HepG2 (cell line): ENCODE data around the gene PLEKHG2. TPM values are rescaled to one million over a fixed set of nuclear protein-coding genes. Genes with fewer than 3 reads are reported as not detected.
A peak's percentile ranks its signal among the peaks of the same experiment; 100 is the strongest.

ENCODE experiments used
- CHD2 ChIP-seq: IDR thresholded peaks from 2 replicates; pipeline ENCODE4 v1.6.1; 2011; ENCODE audit warnings: low read depth, low read length, improper control_type of control experiment
- DMAP1 ChIP-seq: IDR thresholded peaks from 2 replicates; pipeline ENCODE4 v1.6.1; 2016
- GTF2F1 ChIP-seq: fragments of 150-350 bp; IDR thresholded peaks from 2 replicates; pipeline ENCODE4 v1.6.1; 2014; ENCODE audit warnings: low read length
- NCOA2 ChIP-seq: sonication (generic); formaldehyde crosslinking; IDR thresholded peaks from 2 replicates; pipeline ENCODE4 v1.8.0; 2022; ENCODE audit warnings: inconsistent platforms
- NR2F2 ChIP-seq: IDR thresholded peaks from 2 replicates; pipeline ENCODE4 v1.6.1; 2012; ENCODE audit warnings: low read depth, inconsistent platforms, borderline replicate concordance
- RAD21 ChIP-seq: fragments of 450-650 bp; formaldehyde crosslinking; IDR thresholded peaks from 2 replicates; pipeline ENCODE4 v1.5.0; 2020; ENCODE audit warnings: mild to moderate bottlenecking
- RCOR2 ChIP-seq: IDR thresholded peaks from 2 replicates; pipeline ENCODE4 v1.6.1; 2016; ENCODE audit warnings: missing biosample characterization, missing genetic modification reagents
- SRY ChIP-seq: sonication (generic); formaldehyde crosslinking; IDR thresholded peaks from 2 replicates; pipeline ENCODE4 v1.8.0; 2022; ENCODE audit warnings: mild to moderate bottlenecking, missing genetic modification reagents
- STAT5B ChIP-seq: sonication (generic); formaldehyde crosslinking; IDR thresholded peaks from 2 replicates; pipeline ENCODE4 v1.4.0; 2020; ENCODE audit warnings: missing genetic modification reagents
- TCF12 ChIP-seq, 2 experiments: fragments of 450-650 bp in 1 of 2; sonication (generic) in 1 of 2; formaldehyde crosslinking in 1 of 2; IDR thresholded peaks; 2 replicates each; pipeline versions ENCODE4 v1.6.1 to v1.8.0; 2017 to 2022; ENCODE audit warnings: antibody characterized with exemption in 1 of 2, mild to moderate bottlenecking in 1 of 2, missing genetic modification reagents in 1 of 2, moderate library complexity in 1 of 2
- TGIF2 ChIP-seq: IDR thresholded peaks from 2 replicates; pipeline ENCODE4 v1.6.1; 2016; ENCODE audit warnings: control low read depth, missing compliant biosample characterization
- ZBTB1 ChIP-seq: sonication (generic); formaldehyde crosslinking; IDR thresholded peaks from 2 replicates; pipeline ENCODE4 v1.4.0; 2020; ENCODE audit warnings: missing genetic modification reagents, borderline replicate concordance
- ZNF333 ChIP-seq: sonication (generic); formaldehyde crosslinking; IDR thresholded peaks from 2 replicates; pipeline ENCODE4 v1.4.0; 2020; ENCODE audit warnings: mild to moderate bottlenecking, missing genetic modification reagents, borderline replicate concordance
- polyA plus RNA-seq, 8 experiments: library from polyadenylated mRNA; depleted of rRNA in 3 of 8; stranded (reverse) in 7 of 8; unstranded in 1 of 8; fragments of >200 nt; fragmentation: Illumina TruSeq in 4 of 8; extraction: Trizol in 4 of 8; gene quantifications; 2 replicates each; pipeline versions ENCODE4 v1.2.1 to v1.2.3, GENCODE V29; 2011 to 2016; ENCODE audit warnings: low read depth in 4 of 8, missing spikeins in 1 of 8, mixed read lengths in 1 of 8; ENCODE audit not compliant: insufficient read depth in 1 of 8
- total RNA-seq, 5 experiments: library from RNA; depleted of rRNA; stranded (reverse); fragments of >200 nt; fragmentation: Illumina TruSeq; extraction: Trizol; gene quantifications; 2 replicates each; pipeline ENCODE4 v1.2.3, GENCODE V29; 2016; ENCODE audit warnings: low read depth in 1 of 5
- TF ChIP-seq, protein P1 (sequence below): IDR thresholded peaks from 2 replicates; pipeline ENCODE4 v1.4.0; 2020; ENCODE audit warnings: mild to moderate bottlenecking, missing genetic modification reagents
- TF ChIP-seq, protein P2 (sequence below): sonication (generic); formaldehyde crosslinking; IDR thresholded peaks from 2 replicates; pipeline ENCODE4 v1.8.0; 2023; ENCODE audit warnings: mild to moderate bottlenecking, missing genetic modification reagents
- TF ChIP-seq, protein P3 (sequence below): sonication (generic); formaldehyde crosslinking; IDR thresholded peaks from 2 replicates; pipeline ENCODE4 v1.4.0; 2020; ENCODE audit warnings: mild to moderate bottlenecking, missing genetic modification reagents

Gene PLEKHG2
- total and polyA plus RNA-seq, 2 of the 13 experiments (the other 11 are each of a cell fraction or from before 2014, with no cell fraction given), result 3.6 to 6.8 TPM

DNA sequence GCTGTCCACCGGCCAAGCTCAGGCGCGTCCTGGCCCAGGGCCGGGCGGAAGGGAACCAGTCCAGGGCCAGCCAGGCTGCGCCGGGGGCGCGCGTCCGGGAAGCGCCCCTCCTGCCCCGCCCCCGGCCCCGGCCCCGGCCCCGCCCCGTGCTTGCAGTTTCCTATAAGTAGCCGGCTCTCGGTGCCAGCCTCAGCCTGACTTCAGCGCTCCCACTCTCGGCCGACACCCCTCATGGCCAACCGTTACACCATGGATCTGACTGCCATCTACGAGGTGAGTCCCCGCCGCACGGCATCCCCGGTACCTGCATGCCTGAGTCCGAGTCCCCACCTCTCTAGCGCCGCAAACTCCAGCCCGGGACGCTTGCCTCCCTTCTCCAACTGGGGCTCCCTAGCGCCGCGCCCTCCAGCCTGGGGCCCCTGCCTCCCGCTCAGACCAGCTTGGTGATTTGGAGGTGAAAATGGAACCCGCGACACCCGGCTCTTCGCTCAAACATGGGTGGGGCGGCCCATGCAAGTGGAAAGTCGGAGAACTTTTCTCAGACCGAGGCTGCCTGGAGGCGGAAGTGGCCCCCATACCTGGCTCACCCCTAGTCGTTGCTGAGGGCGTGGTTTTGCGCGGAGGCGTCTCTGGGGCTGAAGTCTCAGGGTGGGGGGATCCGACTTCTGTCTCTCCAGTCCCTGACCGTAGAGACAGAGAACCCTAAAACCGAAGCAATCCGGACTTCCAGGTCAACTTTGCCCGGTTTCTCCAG lies 5.6 kb upstream of the PLEKHG2 start, which contains the start of gene ZFP36 (continued):
- TF ChIP-seq CHD2 (no peak), NR2F2 (no peak), TCF12 (IDR thresholded peaks at IDR 0.05) (no peak), TCF12 (CRISPR knock-in tag; IDR thresholded peaks at IDR 0.05) (no peak), GTF2F1 (no peak), DMAP1 (CRISPR knock-in tag) (0 out of 2 replicates have a peak, but pooled peaks have one; percentile 37), SRY (CRISPR knock-in tag) (peak; percentile 85; the same call in 1 of the 2 replicates), ZNF333 (CRISPR knock-in tag) (no peak), RCOR2 (no peak), RAD21 (CRISPR knock-in tag) (0 out of 2 replicates have a peak, but pooled peaks have one; percentile 22), STAT5B (CRISPR knock-in tag) (no peak), ZBTB1 (CRISPR knock-in tag) (no peak), NCOA2 (no peak; the same call in 1 of the 2 replicates), TGIF2 (peak; percentile 70; the same call in 1 of the 2 replicates)
- TF ChIP-seq, protein P1, sequence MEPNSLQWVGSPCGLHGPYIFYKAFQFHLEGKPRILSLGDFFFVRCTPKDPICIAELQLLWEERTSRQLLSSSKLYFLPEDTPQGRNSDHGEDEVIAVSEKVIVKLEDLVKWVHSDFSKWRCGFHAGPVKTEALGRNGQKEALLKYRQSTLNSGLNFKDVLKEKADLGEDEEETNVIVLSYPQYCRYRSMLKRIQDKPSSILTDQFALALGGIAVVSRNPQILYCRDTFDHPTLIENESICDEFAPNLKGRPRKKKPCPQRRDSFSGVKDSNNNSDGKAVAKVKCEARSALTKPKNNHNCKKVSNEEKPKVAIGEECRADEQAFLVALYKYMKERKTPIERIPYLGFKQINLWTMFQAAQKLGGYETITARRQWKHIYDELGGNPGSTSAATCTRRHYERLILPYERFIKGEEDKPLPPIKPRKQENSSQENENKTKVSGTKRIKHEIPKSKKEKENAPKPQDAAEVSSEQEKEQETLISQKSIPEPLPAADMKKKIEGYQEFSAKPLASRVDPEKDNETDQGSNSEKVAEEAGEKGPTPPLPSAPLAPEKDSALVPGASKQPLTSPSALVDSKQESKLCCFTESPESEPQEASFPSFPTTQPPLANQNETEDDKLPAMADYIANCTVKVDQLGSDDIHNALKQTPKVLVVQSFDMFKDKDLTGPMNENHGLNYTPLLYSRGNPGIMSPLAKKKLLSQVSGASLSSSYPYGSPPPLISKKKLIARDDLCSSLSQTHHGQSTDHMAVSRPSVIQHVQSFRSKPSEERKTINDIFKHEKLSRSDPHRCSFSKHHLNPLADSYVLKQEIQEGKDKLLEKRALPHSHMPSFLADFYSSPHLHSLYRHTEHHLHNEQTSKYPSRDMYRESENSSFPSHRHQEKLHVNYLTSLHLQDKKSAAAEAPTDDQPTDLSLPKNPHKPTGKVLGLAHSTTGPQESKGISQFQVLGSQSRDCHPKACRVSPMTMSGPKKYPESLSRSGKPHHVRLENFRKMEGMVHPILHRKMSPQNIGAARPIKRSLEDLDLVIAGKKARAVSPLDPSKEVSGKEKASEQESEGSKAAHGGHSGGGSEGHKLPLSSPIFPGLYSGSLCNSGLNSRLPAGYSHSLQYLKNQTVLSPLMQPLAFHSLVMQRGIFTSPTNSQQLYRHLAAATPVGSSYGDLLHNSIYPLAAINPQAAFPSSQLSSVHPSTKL (CRISPR knock-in tag), result no peak
- TF ChIP-seq, protein P2, sequence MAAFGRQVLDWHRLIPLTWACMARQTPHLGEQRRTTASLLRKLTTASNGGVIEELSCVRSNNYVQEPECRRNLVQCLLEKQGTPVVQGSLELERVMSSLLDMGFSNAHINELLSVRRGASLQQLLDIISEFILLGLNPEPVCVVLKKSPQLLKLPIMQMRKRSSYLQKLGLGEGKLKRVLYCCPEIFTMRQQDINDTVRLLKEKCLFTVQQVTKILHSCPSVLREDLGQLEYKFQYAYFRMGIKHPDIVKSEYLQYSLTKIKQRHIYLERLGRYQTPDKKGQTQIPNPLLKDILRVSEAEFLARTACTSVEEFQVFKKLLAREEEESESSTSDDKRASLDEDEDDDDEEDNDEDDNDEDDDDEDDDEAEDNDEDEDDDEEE, result peak; percentile 80; the same call in 1 of the 2 replicates
- TF ChIP-seq, protein P3, sequence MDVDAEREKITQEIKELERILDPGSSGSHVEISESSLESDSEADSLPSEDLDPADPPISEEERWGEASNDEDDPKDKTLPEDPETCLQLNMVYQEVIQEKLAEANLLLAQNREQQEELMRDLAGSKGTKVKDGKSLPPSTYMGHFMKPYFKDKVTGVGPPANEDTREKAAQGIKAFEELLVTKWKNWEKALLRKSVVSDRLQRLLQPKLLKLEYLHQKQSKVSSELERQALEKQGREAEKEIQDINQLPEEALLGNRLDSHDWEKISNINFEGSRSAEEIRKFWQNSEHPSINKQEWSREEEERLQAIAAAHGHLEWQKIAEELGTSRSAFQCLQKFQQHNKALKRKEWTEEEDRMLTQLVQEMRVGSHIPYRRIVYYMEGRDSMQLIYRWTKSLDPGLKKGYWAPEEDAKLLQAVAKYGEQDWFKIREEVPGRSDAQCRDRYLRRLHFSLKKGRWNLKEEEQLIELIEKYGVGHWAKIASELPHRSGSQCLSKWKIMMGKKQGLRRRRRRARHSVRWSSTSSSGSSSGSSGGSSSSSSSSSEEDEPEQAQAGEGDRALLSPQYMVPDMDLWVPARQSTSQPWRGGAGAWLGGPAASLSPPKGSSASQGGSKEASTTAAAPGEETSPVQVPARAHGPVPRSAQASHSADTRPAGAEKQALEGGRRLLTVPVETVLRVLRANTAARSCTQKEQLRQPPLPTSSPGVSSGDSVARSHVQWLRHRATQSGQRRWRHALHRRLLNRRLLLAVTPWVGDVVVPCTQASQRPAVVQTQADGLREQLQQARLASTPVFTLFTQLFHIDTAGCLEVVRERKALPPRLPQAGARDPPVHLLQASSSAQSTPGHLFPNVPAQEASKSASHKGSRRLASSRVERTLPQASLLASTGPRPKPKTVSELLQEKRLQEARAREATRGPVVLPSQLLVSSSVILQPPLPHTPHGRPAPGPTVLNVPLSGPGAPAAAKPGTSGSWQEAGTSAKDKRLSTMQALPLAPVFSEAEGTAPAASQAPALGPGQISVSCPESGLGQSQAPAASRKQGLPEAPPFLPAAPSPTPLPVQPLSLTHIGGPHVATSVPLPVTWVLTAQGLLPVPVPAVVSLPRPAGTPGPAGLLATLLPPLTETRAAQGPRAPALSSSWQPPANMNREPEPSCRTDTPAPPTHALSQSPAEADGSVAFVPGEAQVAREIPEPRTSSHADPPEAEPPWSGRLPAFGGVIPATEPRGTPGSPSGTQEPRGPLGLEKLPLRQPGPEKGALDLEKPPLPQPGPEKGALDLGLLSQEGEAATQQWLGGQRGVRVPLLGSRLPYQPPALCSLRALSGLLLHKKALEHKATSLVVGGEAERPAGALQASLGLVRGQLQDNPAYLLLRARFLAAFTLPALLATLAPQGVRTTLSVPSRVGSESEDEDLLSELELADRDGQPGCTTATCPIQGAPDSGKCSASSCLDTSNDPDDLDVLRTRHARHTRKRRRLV, result 0 out of 2 replicates have a peak, but pooled peaks have one; percentile 21
